Spleen (tissue), 11 donors: ENCODE data around the gene ALX4. TPM values are rescaled to one million over a fixed set of nuclear protein-coding genes. Genes with fewer than 3 reads are reported as not detected.

Source experiments
- DNase-seq: peaks from one replicate; pipeline ENCODE4 v3.0.0-alpha.2; 2020
- H3K27ac ChIP-seq, 8 donors: fragments of 200-600 bp; sonication (generic) in 7 of 8; 1 replicate in 4 of 8; 2 replicates in 4 of 8; pipeline versions ENCODE4 v1.5.0 to v1.8.0; 2016 to 2021; ENCODE audit warnings: inconsistent platforms in 4 of 8, mild to moderate bottlenecking in 4 of 8, moderate library complexity in 1 of 8
- H3K27me3 ChIP-seq, 7 donors: fragments of 200-600 bp; sonication (generic) in 6 of 7; replicated peaks in 1 of 7; 1 replicate in 4 of 7; 2 replicates in 3 of 7; pipeline versions ENCODE4 v1.5.0 to v1.8.0; 2016 to 2021; ENCODE audit warnings: inconsistent platforms in 3 of 7, mild to moderate bottlenecking in 1 of 7
- H3K36me3 ChIP-seq, 6 donors: fragments of 200-600 bp; sonication (generic) in 5 of 6; 1 replicate in 4 of 6; 2 replicates in 2 of 6; pipeline versions ENCODE4 v1.5.0 to v1.8.0; 2016 to 2021; ENCODE audit warnings: inconsistent platforms in 2 of 6
- H3K4me1 ChIP-seq, 6 donors: fragments of 200-600 bp; sonication (generic) in 5 of 6; 1 replicate in 3 of 6; 2 replicates in 3 of 6; pipeline versions ENCODE4 v1.5.0 to v1.8.0; 2016 to 2021; ENCODE audit warnings: inconsistent platforms in 3 of 6
- H3K4me3 ChIP-seq, 8 donors: fragments of 200-600 bp; sonication (generic) in 7 of 8; 1 replicate in 4 of 8; 2 replicates in 4 of 8; pipeline versions ENCODE4 v1.5.0 to v1.8.0; 2016 to 2021; ENCODE audit warnings: inconsistent platforms in 4 of 8, mild to moderate bottlenecking in 4 of 8, moderate library complexity in 2 of 8
- H3K9me3 ChIP-seq, 8 donors: fragments of 200-600 bp; sonication (generic) in 7 of 8; 1 replicate in 4 of 8; 2 replicates in 4 of 8; pipeline versions ENCODE4 v1.5.0 to v1.8.0; 2016 to 2021; ENCODE audit warnings: inconsistent platforms in 4 of 8
- POLR2A ChIP-seq, 3 donors: fragments of 450-650 bp; IDR thresholded peaks; one replicate each; pipeline ENCODE4 v1.5.1; 2017; ENCODE audit warnings: antibody characterized with exemption in 3 of 3, mild to moderate bottlenecking in 1 of 3
- POLR2AphosphoS5 ChIP-seq, 3 donors: sonication (generic); formaldehyde crosslinking; IDR thresholded peaks; one replicate each; pipeline ENCODE4 v1.5.1; 2017; ENCODE audit warnings: antibody characterized with exemption in 3 of 3
- WGBS, 5 donors: extraction: QIAGEN DNeasy Blood & Tissue Kit in 3 of 5; methylation state at CpG; one replicate each; pipeline versions ENCODE4 v1.1.5 to v1.1.7; 2013 to 2018; 5-methylcytosine and 5-hydroxymethylcytosine counted together
- intact Hi-C: fragments of 100-400 bp; cut with DNase I; formaldehyde crosslinking; loops from one replicate; pipeline ENCODE4 v1.15.0; 2023; ENCODE audit warnings: low total_unique reads
- polyA plus RNA-seq, 3 donors: library from polyadenylated mRNA; stranded (reverse); fragments of 200-250 nt; gene quantifications; one replicate each; pipeline ENCODE4 v1.2.1, GENCODE V29; 2013
- total RNA-seq, 7 donors: library from RNA; depleted of rRNA in 3 of 7; stranded (reverse); fragments of >200 nt in 3 of 7; fragmentation: NEBNext Ultra II Directional in 4 of 7; extraction: Animal tissue kit (Norgen Biotek cat#: 25700) in 4 of 7; gene quantifications; one replicate each; pipeline versions ENCODE4 v1.1.0 to v1.2.1, GENCODE V29; 2016 to 2021
- TF ChIP-seq, protein P1 (sequence below), 11 experiments: fragments of 200-600 bp in 7 of 11; fragments of 450-650 bp in 4 of 11; sonication (generic) in 4 of 11; IDR thresholded peaks in 8 of 11; conservative IDR thresholded peaks in 3 of 11; 1 replicate in 7 of 11; 2 replicates in 4 of 11; pipeline versions ENCODE4 v1.4.0 to v1.8.0; 2016 to 2021; ENCODE audit warnings: antibody characterized with exemption in 11 of 11, inconsistent platforms in 4 of 11, mild to moderate bottlenecking in 1 of 11
- donor health status: healthy with polysubstance abuse.
- donor health status: DM: no; HTN: no; CAD: no; lungs with moderate emphysema.
- donor health status: DM: no; HTN: no; CAD: no.
- donor health status: Bipolar disorder and iron deficiency.
- donor health status: healthy.
- donor health status: DM: no; HTN: no; CAD: no.
- donor health status: DM: yes; HTN: yes; CAD: no.

ALX4 gene
- total and polyA plus RNA-seq, 10 donors, result 0.11 TPM; not detected in 9

DNA sequence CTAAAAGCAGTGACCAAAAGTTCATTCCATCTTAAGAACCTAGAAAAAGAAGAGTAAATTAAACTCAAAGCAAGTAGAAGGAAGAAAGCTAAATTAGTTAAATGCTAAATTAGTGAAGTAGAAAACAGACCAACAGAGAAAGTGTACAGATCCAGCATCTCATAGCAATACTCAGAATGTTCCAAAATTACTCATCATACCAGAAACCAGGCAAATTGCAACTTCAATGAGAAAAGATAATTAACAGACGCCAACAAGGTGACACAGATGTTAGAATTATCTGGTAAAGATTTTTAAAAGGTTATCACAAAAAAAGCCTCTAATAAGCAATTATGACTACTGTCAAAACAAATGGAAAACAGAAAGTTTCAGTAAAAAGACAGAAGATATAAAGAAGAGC is 96.8 kb downstream of the ALX4 start:
- peaks cover 0 to 62% (median 2%) of the 10 kb centered on the region in 6 donors for H3K36me3 ChIP-seq
- no peak overlapping the region for H3K4me3 ChIP-seq
- no peak overlapping the region for H3K27ac ChIP-seq
- peaks cover 0 to 21% (median 13%) of the 10 kb centered on the region in 8 donors for H3K9me3 ChIP-seq
- DNase-seq, result no peak
- intact Hi-C loops, result no loop called here
- no peaks in the 10 kb centered on the region for H3K27me3 ChIP-seq
- WGBS, 5 donors, result 72 to 87% (median 77%) methylated on average over 1 of the region's 1 CpG
- TF ChIP-seq, protein P1, sequence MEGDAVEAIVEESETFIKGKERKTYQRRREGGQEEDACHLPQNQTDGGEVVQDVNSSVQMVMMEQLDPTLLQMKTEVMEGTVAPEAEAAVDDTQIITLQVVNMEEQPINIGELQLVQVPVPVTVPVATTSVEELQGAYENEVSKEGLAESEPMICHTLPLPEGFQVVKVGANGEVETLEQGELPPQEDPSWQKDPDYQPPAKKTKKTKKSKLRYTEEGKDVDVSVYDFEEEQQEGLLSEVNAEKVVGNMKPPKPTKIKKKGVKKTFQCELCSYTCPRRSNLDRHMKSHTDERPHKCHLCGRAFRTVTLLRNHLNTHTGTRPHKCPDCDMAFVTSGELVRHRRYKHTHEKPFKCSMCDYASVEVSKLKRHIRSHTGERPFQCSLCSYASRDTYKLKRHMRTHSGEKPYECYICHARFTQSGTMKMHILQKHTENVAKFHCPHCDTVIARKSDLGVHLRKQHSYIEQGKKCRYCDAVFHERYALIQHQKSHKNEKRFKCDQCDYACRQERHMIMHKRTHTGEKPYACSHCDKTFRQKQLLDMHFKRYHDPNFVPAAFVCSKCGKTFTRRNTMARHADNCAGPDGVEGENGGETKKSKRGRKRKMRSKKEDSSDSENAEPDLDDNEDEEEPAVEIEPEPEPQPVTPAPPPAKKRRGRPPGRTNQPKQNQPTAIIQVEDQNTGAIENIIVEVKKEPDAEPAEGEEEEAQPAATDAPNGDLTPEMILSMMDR (IDR thresholded peaks at IDR 0.05 in 8 of 11, conservative IDR thresholded peaks at IDR 0.05 in 3 of 11), result no peak
- TF ChIP-seq POLR2AphosphoS5 (IDR thresholded peaks at IDR 0.05) (no peak), POLR2A (IDR thresholded peaks at IDR 0.05) (no peak)
- H3K4me1 ChIP-seq, result no peaks in the 10 kb centered on the region

DNA sequence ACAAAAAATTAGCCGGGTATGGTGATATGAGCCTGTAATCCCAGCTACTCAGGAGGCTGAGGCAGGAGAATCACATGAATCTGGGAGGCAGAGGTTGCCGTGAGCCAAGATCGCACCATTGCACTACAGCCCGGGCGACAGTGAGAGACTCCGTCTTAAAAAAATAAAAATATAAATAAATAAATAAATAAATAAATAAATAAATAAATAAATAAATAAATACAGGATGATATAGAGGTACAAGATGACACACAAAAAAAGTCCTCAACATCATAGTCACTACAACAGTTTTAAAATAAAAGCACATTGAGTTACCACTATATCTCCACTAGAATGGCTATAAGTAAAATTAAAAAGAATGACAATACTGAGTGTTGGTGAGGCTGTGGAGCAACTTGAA is 97.8 kb downstream of the ALX4 start:
- TF ChIP-seq POLR2A (IDR thresholded peaks at IDR 0.05) (no peak), POLR2AphosphoS5 (IDR thresholded peaks at IDR 0.05) (no peak)
- TF ChIP-seq, protein P1 (IDR thresholded peaks at IDR 0.05 in 8 of 11, conservative IDR thresholded peaks at IDR 0.05 in 3 of 11), result no peak
- intact Hi-C loops, result no loop called here
- Histone ChIP-seq H3K36me3 (peaks cover 0 to 62% (median 4%) of the 10 kb centered on the region in 6 donors), H3K9me3 (peaks cover 0 to 21% (median 13%) of the 10 kb centered on the region in 8 donors), H3K4me3 (no peak overlapping the region), H3K27me3 (no peaks in the 10 kb centered on the region), H3K4me1 (no peaks in the 10 kb centered on the region), H3K27ac (no peak overlapping the region)
- WGBS, 5 donors, result 94 to 100% (median 98%) methylated on average over 6 of the region's 6 CpGs
- DNase-seq, result no peak

Other genes with a start within 250 kb of the ALX4 start
- gene ACCS, start 243.9 kb downstream of the ALX4 start, total RNA-seq, result 10 to 100 TPM; 28.7 to 59.5 (median 44.8) TPM
- 10 to 100 TPM; 22.4 to 87.6 (median 60.3) TPM for gene ACCS, start 243.9 kb downstream of the ALX4 start, polyA plus RNA-seq
- gene EXT2, start 214.5 kb downstream of the ALX4 start, total RNA-seq, result 10 to 100 TPM; 35.0 to 60.1 (median 45.0) TPM
- gene EXT2, start 214.5 kb downstream of the ALX4 start, polyA plus RNA-seq, result 10 to 100 TPM in 2 of 3 donors, 1 to 10 TPM in 1; 10.0 to 17.1 (median 13.0) TPM